GM12891 (cell line): ENCODE data around the gene LHFPL2.

Source experiments
- DNase-seq: peaks from one replicate; pipeline ENCODE4 v3.0.0; 2011; ENCODE audit warnings: low spot score; ENCODE audit not compliant: insufficient read length
- FAIRE-seq: peaks from 2 replicates; lab custom pipeline; 2011; peaks lifted over from hg19 to GRCh38; lab: Jason Lieb, UNC
- PAX5 ChIP-seq: IDR thresholded peaks from 2 replicates; pipeline ENCODE4 v1.6.1; 2011; ENCODE audit warnings: low read length, moderate library complexity, mild to moderate bottlenecking; ENCODE audit not compliant: insufficient read depth, severe bottlenecking
- POLR2A ChIP-seq: IDR thresholded peaks from 2 replicates; pipeline ENCODE4 v1.6.1; 2011; ENCODE audit warnings: low read depth, low read length, control low read depth
- POLR2AphosphoS5 ChIP-seq: IDR thresholded peaks from 2 replicates; pipeline ENCODE4 v1.6.1; 2011; ENCODE audit warnings: low read depth, low read length, control low read depth
- POU2F2 ChIP-seq: IDR thresholded peaks from 2 replicates; pipeline ENCODE4 v1.6.1; 2011; ENCODE audit warnings: low read depth, mild to moderate bottlenecking, control low read depth, low read length, moderate library complexity
- SPI1 ChIP-seq: IDR thresholded peaks from 2 replicates; pipeline ENCODE4 v1.6.1; 2011; ENCODE audit warnings: low read depth, low read length, control low read depth
- TAF1 ChIP-seq: IDR thresholded peaks from 2 replicates; pipeline ENCODE4 v1.6.1; 2011; ENCODE audit warnings: low read depth, low read length, control low read depth

The LHFPL2 gene

DNA sequence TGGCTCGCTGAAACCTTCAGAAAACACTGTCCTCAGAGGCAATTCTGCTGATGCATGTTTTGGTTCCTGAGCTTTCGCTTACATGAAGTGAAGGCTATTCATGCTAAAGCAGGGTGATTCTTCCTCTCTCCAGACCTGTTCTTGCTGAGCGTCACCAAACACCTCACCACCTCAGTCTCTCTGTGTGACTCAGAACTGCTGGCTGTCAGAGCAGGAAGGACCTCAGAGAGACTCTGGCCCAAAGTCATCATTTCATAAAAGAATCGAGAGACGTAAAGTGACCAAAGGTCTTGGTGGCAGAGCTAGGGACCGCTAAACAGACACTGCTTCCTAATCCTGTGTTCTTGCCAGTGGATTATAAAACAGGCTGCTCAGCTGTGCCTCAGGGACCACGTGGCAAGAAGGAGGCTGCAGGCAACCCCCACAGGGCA lies 73.8 kb downstream of the LHFPL2 start:
- FAIRE-seq (peak; percentile 83), DNase-seq (no peak)
- TF ChIP-seq POLR2A, result no peak
- no peak for TF ChIP-seq PAX5
- TF ChIP-seq POU2F2, result no peak
- TF ChIP-seq TAF1, result no peak
- no peak for TF ChIP-seq SPI1
- TF ChIP-seq POLR2AphosphoS5, result no peak

DNA sequence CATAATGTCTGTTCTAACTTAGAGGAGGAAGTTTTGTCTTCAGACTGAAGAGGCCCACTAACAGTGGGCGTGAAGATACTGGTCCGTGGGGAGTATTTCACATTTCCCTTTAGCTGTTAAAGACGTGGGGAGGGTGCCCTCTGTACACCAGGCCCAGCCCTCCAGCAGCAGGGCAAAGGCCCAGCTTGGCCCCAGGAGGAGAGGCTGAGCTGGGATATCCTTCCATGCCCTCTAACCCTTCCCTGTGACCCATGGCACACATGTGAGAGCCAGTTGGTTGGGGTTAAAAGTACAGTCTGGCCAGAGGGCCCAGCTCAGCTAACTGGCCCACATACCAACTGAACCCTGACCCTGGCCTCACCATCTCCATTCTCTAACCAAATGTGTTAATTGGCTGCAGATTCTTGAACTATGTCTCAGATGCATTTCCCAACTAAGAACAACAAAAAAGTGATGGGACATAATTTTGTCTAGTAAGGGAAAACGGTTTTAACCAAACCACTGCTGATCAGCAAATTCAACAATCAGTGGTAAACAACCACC lies 74.4 kb downstream of the LHFPL2 start:
- no peak for DNase-seq
- TF ChIP-seq POU2F2 (no peak), TAF1 (no peak), SPI1 (no peak), POLR2A (no peak), POLR2AphosphoS5 (no peak), PAX5 (no peak)
- FAIRE-seq, result peak; percentile 73

DNA sequence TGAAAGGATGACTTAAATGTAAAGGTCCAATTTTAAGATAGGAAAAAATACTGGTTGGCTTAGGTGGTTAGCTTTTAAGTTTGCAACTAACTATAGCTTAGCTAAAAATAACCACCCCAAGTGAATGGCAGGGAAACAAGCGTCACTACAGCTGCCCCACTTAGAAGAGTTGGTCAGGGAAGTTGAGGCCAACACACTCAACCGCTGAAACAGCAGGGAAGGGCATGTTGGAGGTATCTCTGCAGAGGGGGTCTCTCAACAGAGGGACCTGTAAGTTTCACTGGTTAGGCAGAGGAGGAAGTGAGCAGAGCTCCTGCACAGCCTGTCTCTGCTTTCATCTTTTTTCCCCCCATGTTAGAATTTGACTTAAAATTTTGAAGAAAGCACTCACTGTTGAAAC lies 75.3 kb downstream of the LHFPL2 start:
- DNase-seq (no peak), FAIRE-seq (peak; percentile 82)
- TF ChIP-seq SPI1, result peak; percentile 88
- no peak for TF ChIP-seq POLR2AphosphoS5
- TF ChIP-seq POLR2A, result 0 out of 2 replicates have a peak, but pooled peaks have one; percentile 32
- TF ChIP-seq TAF1, result no peak

DNA sequence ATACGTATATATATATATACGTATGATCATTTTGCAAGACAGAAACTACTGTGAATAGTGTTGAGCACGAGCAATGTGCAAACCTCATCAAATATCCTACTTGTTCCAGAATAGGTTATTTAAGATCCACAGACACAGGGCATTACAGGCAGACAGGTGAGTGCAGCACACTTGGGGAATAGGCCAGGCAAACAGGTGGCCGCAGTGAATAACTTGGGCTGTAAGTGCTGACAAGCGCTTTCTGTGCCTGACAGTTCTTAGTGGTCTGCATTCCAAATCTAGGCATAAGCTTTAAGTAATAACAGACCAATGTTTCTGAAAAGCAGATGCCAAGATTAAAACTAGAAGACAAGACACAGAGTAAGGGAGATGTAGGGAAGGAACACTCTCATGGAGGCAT lies 77.9 kb downstream of the LHFPL2 start:
- FAIRE-seq (no peak), DNase-seq (no peak)

DNA sequence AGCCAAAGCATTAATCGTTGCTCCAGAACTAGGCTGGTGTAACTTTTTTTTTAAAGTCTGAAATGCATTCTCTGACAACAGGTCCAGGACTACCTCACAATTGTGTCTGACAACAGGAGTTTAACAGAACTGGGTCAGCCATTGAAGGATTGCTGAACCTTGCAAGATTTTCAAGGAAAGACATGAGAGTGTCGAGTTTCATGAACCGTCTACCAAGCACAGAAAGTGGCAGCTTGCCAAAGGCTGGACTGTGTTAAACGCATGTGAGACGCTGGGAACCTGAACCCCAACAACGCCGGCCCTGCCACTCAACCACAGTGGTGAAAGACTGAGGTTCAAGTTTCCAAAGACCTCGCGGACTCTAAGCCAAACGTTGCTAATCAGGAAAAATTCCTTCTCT lies 79.1 kb downstream of the LHFPL2 start:
- DNase-seq (no peak), FAIRE-seq (no peak)
- no peak for TF ChIP-seq PAX5
- no peak for TF ChIP-seq SPI1
- TF ChIP-seq POLR2A, result no peak
- TF ChIP-seq POLR2AphosphoS5, result no peak
- no peak for TF ChIP-seq TAF1
- TF ChIP-seq POU2F2, result no peak

More for the DNA sequence above, 77.9 kb downstream of the LHFPL2 start:
- no peak for TF ChIP-seq PAX5
- no peak for TF ChIP-seq TAF1
- TF ChIP-seq POLR2AphosphoS5, result no peak
- no peak for TF ChIP-seq POLR2A
- TF ChIP-seq SPI1, result no peak
- TF ChIP-seq POU2F2, result no peak

DNA sequence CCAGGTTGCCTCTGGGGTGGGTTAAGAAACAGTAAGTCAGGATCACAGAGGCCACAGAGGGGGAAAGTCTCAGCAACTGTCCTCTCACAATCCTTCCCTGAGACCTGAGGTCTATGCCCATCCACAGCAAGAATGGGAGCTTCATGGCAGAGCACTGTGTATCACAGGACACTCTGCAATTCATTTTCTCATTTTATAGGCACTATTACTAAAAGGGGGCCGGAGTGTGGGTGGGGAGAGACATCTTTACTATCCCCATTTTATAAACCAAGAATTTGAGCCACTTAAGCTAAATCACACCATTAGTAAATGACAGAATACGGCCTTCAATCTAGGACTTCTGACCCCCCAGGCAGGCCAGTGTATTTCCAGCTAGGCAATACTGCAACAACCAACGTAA lies 79.9 kb downstream of the LHFPL2 start:
- TF ChIP-seq POLR2AphosphoS5 (no peak), POLR2A (no peak), TAF1 (no peak), PAX5 (no peak), POU2F2 (no peak), SPI1 (no peak)
- FAIRE-seq (no peak), DNase-seq (no peak)

DNA sequence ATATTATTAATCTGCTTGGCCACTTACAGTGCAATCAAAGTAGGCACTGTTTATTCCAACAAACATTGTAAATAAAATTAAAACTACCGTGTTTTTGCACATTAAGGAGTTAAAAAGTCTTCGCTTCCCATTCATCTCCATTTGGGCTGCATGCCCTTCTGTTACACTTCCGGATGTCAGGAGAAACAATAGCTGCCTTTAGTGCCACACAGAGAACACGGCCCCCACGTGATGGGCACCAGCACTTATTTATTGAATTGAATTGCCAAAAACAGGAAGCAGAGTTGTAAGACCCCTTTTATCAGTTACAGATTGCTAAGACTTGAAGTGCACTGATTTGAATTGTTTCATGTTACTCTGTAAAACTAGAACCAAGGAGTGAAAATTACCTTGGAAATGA lies 80.4 kb downstream of the LHFPL2 start:
- DNase-seq (no peak), FAIRE-seq (no peak)
- TF ChIP-seq POLR2AphosphoS5 (no peak), PAX5 (no peak), SPI1 (no peak), POLR2A (no peak), TAF1 (no peak), POU2F2 (no peak)

DNA sequence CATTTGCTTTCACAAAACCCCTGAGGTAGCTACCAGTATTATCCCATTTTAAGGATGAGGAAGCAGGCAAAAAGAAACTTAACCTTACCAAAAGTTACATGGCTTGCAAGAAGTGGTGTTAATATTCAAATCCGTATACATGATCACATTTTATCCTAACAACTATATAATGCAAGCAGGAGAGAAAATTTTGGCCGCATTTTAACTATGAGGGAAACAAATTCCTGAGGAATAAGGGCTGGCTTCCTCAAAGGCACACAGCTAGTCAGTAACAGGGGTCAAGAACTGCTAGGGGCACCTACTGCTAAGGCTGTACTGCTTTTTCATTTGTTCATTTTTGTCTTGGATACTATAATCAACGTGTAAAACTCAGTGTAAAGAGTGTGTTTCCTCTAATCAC lies 81.0 kb downstream of the LHFPL2 start:
- FAIRE-seq, result no peak
- no peak for DNase-seq
- TF ChIP-seq POLR2AphosphoS5 (no peak), SPI1 (no peak), TAF1 (no peak), POU2F2 (no peak), PAX5 (no peak), POLR2A (no peak)

DNA sequence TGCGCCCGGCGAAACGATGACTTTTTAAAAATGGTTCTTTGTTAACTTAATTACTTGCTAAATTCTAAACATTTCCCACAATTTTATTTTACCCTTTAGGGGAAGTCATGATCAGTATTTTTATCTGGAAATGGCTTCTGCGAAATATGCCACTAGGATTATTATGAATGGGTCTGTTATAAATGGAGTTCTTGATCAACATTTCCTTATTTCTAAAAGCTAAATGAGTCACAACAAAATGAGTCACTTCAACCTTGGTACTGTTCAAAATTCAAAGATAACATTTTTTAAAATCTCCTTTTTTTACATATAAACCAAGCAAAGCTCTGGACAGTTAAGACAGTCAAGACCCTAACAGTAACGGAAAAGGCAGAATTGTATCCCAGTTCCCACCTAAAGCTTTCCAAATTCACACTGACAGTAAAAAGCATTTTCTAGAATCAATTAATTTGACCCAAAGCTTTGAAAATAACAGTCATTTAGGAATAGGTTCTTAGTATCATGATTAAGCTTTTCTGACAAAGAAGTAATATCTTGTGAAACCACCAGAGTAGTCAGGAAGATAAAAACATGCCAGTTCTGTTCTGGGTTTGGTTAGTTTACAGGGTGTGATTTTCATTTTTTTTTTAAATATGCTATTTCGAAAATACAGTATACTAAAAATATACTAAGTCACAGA lies 81.7 kb downstream of the LHFPL2 start:
- TF ChIP-seq PAX5 (no peak), POLR2A (no peak), POU2F2 (no peak), TAF1 (no peak), POLR2AphosphoS5 (no peak), SPI1 (no peak)
- FAIRE-seq (no peak), DNase-seq (no peak)

DNA sequence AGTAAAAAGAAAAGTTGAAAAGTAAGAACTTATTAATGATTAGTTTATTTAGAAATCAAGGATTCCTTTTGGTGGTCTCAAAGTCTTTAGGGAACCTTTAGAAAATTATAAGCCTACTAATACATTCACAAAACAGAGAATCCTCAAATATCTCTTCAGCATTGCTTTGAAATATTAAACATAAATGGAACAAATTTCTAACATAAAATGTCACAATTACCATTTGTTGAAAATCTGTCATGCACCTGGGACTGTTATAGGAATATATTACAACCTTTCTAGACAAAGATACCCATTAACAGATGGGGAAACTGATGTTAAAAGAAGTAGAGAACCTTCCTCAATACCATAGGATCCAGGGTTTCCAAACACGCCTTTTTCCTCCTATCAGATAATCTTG lies 83.2 kb downstream of the LHFPL2 start:
- no peak for FAIRE-seq
- no peak for DNase-seq
- TF ChIP-seq TAF1, result no peak
- no peak for TF ChIP-seq PAX5
- no peak for TF ChIP-seq SPI1
- no peak for TF ChIP-seq POLR2A
